CD4-positive, alpha-beta T cell (primary cell): ENCODE results near the gene RIPOR3. TPM values are rescaled to one million over a fixed set of nuclear protein-coding genes. Genes with fewer than 3 reads are reported as not detected.

Source experiments
- ATAC-seq: fragments of 200-7000 bp; cut with Tn5 transposase; one replicate; pipeline ENCODE4 v1.10.0; 2022; ENCODE audit warnings: mild to moderate bottlenecking; ENCODE audit not compliant: poor library complexity
- CTCF ChIA-PET: fragments of 350-600 bp; sonication (Branson Sonifier 250); formaldehyde crosslinking; loops from one replicate; lab custom pipeline; 2021; ENCODE audit warnings: antibody characterized with exemption, inconsistent platforms; lab: Charles Lee
- POLR2A ChIA-PET: fragments of 350-600 bp; sonication (Branson Sonifier 250); formaldehyde crosslinking; loops from one replicate; lab custom pipeline; 2021; ENCODE audit warnings: antibody characterized with exemption, inconsistent platforms; lab: Charles Lee
- DNase-seq, 14 experiments: peaks; one replicate each; pipeline ENCODE4 v3.0.0-alpha.2; 2013 to 2020; ENCODE audit warnings: mixed read lengths in 2 of 14
- H3K27ac ChIP-seq, 2 donors: one replicate each; pipeline versions ENCODE4 v1.5.1 to v1.7.0; 2013; ENCODE audit warnings: low read length in 2 of 2, low read depth in 1 of 2, mild to moderate bottlenecking in 1 of 2
- H3K27me3 ChIP-seq, 2 experiments: 1 replicate in 1 of 2; 2 replicates in 1 of 2; pipeline versions ENCODE4 v1.6.1 to v1.7.0; 2013; ENCODE audit warnings: low read length in 2 of 2, control low read depth in 1 of 2, mild to moderate bottlenecking in 1 of 2, moderate library complexity in 1 of 2; ENCODE audit not compliant: insufficient read depth in 2 of 2, control insufficient read depth in 1 of 2
- H3K36me3 ChIP-seq: one replicate; pipeline ENCODE4 v1.6.1; 2013; ENCODE audit warnings: low read length, control low read depth; ENCODE audit not compliant: insufficient read depth
- H3K4me1 ChIP-seq: one replicate; pipeline ENCODE4 v1.6.1; 2013; ENCODE audit warnings: low read length, control low read depth; ENCODE audit not compliant: insufficient read depth
- H3K4me3 ChIP-seq: one replicate; pipeline ENCODE4 v1.5.1; 2013; ENCODE audit warnings: mild to moderate bottlenecking, low read length, moderate library complexity
- H3K9me3 ChIP-seq, 2 experiments: 1 replicate in 1 of 2; 2 replicates in 1 of 2; pipeline versions ENCODE4 v1.6.1 to v1.7.0; 2013; ENCODE audit warnings: low read length in 2 of 2, mild to moderate bottlenecking in 2 of 2, control low read depth in 1 of 2, moderate library complexity in 1 of 2; ENCODE audit not compliant: control insufficient read depth in 1 of 2, insufficient read depth in 1 of 2
- H3K27ac Mint-ChIP-seq: one replicate; pipeline ENCODE4 v1.8.0; 2020; ENCODE audit warnings: mixed read lengths
- H3K27me3 Mint-ChIP-seq: one replicate; pipeline ENCODE4 v1.8.0; 2021; ENCODE audit warnings: mixed read lengths
- H3K36me3 Mint-ChIP-seq: one replicate; pipeline ENCODE4 v1.8.0; 2021; ENCODE audit warnings: low read depth, mixed read lengths
- H3K4me1 Mint-ChIP-seq: one replicate; pipeline ENCODE4 v1.8.0; 2021; ENCODE audit warnings: low read depth, mixed read lengths
- H3K4me3 Mint-ChIP-seq: one replicate; pipeline ENCODE4 v1.8.0; 2020; ENCODE audit warnings: mild to moderate bottlenecking, mixed read lengths
- H3K9me3 Mint-ChIP-seq: one replicate; pipeline ENCODE4 v1.8.0; 2020; ENCODE audit warnings: mixed read lengths
- intact Hi-C, 2 experiments: fragments of 100-400 bp; cut with DNase I in 1 of 2; cut with micrococcal nuclease in 1 of 2; formaldehyde crosslinking; loops; one replicate each; pipeline versions ENCODE4 v1.15.1 to v1.9.0; 2023 to 2025; cut with DNase I, micrococcal nuclease
- total RNA-seq, 174 experiments: library from RNA in 2 of 174; stranded (reverse) in 2 of 174; gene quantifications; one replicate each; pipeline ENCODE4 v1.2.3 and lab custom pipeline; 2021 to 2026
- TF ChIP-seq, protein P1 (sequence below): fragments of 200-600 bp; IDR thresholded peaks from one replicate; pipeline ENCODE4 v1.8.0; 2022; ENCODE audit warnings: antibody characterized with exemption, mild to moderate bottlenecking

The RIPOR3 gene
- total RNA-seq, 2 experiments from 2014 or later = not detected

- CTCF ChIA-PET = no interaction called here
- Mint-ChIP-seq H3K27me3 (no peaks in the 10 kb centered on the region), H3K4me1 (peaks cover 55% of the 10 kb centered on the region), H3K27ac (no peak overlapping the region), H3K4me3 (no peak overlapping the region), H3K36me3 (peaks cover 50% of the 10 kb centered on the region), H3K9me3 (no peaks in the 10 kb centered on the region)
- peaks cover 30% of the 10 kb centered on the region for H3K4me1 ChIP-seq
- no peak for ATAC-seq
- no peaks in the 10 kb centered on the region for H3K27me3 ChIP-seq
- peaks cover 35% of the 10 kb centered on the region for H3K36me3 ChIP-seq
- H3K27ac ChIP-seq = no peak overlapping the region
- TF ChIP-seq, protein P1, sequence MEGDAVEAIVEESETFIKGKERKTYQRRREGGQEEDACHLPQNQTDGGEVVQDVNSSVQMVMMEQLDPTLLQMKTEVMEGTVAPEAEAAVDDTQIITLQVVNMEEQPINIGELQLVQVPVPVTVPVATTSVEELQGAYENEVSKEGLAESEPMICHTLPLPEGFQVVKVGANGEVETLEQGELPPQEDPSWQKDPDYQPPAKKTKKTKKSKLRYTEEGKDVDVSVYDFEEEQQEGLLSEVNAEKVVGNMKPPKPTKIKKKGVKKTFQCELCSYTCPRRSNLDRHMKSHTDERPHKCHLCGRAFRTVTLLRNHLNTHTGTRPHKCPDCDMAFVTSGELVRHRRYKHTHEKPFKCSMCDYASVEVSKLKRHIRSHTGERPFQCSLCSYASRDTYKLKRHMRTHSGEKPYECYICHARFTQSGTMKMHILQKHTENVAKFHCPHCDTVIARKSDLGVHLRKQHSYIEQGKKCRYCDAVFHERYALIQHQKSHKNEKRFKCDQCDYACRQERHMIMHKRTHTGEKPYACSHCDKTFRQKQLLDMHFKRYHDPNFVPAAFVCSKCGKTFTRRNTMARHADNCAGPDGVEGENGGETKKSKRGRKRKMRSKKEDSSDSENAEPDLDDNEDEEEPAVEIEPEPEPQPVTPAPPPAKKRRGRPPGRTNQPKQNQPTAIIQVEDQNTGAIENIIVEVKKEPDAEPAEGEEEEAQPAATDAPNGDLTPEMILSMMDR = no peak
- no peak overlapping the region for H3K4me3 ChIP-seq
- intact Hi-C loops = no loop called here
- POLR2A ChIA-PET = no interaction called here
- DNase-seq = no peak
- no peaks in the 10 kb centered on the region for H3K9me3 ChIP-seq
Observed at GRCh38 chr20:50559149-50559548, 132.2 kb downstream of the RIPOR3 start.

GRCh38 chr20:50558483-50558925 lies 132.8 kb downstream of the RIPOR3 start:
- H3K9me3 Mint-ChIP-seq = no peaks in the 10 kb centered on the region
- H3K36me3 Mint-ChIP-seq = peaks cover 46% of the 10 kb centered on the region
- Histone ChIP-seq H3K27ac (no peak overlapping the region), H3K4me1 (peaks cover 33% of the 10 kb centered on the region), H3K27me3 (no peaks in the 10 kb centered on the region), H3K9me3 (no peaks in the 10 kb centered on the region), H3K36me3 (peaks cover 32% of the 10 kb centered on the region), H3K4me3 (no peak overlapping the region)
- TF ChIP-seq, protein P1 = no peak
- no peaks in the 10 kb centered on the region for H3K27me3 Mint-ChIP-seq
- ATAC-seq (no peak), DNase-seq (no peak)
- peaks cover 55% of the 10 kb centered on the region for H3K4me1 Mint-ChIP-seq
- no peak overlapping the region for H3K4me3 Mint-ChIP-seq
- H3K27ac Mint-ChIP-seq = no peak overlapping the region
- ChIA-PET CTCF (no interaction called here), POLR2A (no interaction called here)
- intact Hi-C loops = no loop called here

DNA sequence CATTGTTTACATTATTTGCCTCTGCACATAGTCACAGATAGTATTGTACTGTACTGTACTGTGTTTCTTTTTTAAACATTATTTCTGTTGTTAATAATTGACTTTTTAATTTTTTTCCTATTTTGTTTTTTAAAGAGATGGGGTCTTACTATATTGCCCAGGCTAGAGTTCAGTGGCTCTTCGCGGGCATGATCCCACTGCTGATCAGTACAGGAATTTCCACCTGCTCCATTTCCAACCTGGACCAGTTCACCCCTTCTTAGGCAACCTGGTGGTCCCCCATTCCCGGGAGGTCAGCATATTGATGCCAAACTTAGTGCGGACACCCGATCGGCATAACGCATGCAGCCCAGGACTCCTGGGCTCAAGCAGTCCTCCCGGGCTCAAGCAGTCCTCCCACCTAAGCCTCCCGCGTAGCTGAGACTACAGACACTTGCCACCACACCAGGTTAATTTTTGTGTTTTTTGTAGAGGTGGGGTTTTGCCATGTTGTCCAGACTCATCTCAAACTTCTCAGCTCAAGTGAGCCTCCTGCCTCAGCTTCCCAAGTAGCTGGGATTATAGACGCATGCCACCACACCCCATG lies 133.7 kb downstream of the RIPOR3 start:
- H3K4me3 Mint-ChIP-seq = no peak overlapping the region
- ChIA-PET POLR2A (no interaction called here), CTCF (no interaction called here)
- TF ChIP-seq, protein P1 = no peak
- Histone ChIP-seq H3K36me3 (peaks cover 25% of the 10 kb centered on the region), H3K4me1 (peaks cover 34% of the 10 kb centered on the region), H3K4me3 (no peak overlapping the region), H3K27ac (no peak overlapping the region), H3K9me3 (no peaks in the 10 kb centered on the region), H3K27me3 (no peaks in the 10 kb centered on the region)
- H3K9me3 Mint-ChIP-seq = no peaks in the 10 kb centered on the region
- intact Hi-C loops = no loop called here
- no peaks in the 10 kb centered on the region for H3K27me3 Mint-ChIP-seq
- H3K27ac Mint-ChIP-seq = peak overlapping the region; percentile 28
- peaks cover 37% of the 10 kb centered on the region for H3K36me3 Mint-ChIP-seq
- no peak for DNase-seq
- H3K4me1 Mint-ChIP-seq = peaks cover 47% of the 10 kb centered on the region
- no peak for ATAC-seq
